GM18858 (cell line): ENCODE results near the gene LYPD6B.

ENCODE experiments used
- ATAC-seq: cut with Tn5 transposase; IDR thresholded peaks from one replicate; pipeline ENCODE4 v1.9.1; 2021; ENCODE audit not compliant: unreplicated experiment

LYPD6B gene

DNA sequence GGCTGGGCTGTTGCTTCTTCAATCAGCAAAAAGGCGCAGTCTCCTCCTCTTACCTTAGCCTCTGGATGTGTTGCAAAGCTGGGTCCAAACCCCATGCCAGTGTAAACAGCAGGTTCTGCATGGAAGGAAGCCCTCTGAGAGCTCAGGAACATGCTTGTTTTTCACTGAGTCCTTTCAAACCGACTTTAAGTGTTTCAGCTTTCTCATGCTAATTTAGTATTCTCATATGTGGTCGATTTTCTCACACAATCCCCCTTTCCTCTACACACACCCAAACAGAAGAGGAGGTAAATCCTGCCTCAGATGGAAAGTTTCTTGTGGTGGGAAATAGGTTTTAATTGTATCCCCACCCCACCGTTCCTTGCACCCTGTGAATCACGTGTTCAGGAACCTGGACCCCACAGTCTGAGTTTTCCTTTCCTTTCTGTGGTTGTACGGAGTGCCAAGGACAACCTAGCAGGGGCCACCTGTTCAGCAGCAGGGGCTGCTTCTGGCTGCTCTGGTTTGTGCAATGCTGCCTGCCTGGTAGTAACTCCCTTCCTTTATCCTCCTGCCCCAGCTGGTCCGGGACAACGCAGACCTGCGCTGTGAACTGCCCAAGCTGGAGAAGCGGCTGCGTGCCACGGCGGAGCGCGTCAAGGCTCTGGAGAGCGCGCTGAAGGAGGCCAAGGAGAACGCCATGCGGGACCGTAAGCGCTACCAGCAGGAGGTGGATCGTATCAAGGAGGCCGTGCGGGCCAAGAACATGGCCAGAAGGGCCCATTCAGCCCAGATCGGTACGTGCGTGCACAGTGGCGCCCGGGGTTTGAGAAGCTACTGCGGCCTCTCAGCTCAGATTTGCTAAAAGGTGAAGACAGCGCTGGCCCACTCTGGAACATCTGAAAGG is 28.7 kb upstream of the LYPD6B start:
- ATAC-seq = no peak

DNA sequence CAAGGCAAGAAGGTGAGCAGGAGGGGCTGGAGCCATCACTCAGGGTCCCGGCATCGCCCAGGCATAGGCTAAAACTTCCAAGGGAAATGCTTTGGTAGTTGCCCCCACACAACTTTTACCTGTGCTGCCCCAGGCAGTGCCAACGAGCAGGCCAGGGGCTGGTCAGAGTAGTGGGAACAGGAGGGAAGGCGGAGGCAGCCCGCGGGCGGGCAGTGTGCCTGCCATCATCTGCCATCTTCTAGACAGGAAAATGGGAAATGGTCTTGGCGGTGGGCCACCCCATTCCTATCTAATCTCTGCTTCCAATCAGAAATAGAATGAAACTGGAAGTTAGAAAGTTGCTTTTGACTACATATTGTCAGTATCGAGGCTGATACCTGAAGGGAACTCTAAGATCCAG is 26.0 kb upstream of the LYPD6B start:
- no peak for ATAC-seq

DNA sequence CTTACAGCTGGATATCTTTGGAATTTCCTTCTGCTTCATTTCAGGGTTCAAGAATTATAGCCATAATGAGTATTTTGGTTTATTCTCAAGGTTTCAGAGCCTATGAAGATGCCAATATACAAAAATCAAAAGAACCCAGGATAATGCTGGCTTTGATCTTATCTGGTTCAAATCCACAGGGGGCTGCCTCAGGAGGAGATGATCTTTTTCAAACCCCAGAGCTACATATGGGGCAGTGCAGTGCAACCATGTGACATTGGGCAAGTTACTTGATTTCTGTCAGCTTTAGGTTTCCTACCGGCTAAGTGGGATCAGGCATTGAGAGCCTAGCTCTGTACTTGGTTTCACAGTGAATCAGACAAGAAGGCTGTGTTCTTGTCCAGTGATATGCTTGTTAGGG is 23.0 kb upstream of the LYPD6B start:
- ATAC-seq = no peak

DNA sequence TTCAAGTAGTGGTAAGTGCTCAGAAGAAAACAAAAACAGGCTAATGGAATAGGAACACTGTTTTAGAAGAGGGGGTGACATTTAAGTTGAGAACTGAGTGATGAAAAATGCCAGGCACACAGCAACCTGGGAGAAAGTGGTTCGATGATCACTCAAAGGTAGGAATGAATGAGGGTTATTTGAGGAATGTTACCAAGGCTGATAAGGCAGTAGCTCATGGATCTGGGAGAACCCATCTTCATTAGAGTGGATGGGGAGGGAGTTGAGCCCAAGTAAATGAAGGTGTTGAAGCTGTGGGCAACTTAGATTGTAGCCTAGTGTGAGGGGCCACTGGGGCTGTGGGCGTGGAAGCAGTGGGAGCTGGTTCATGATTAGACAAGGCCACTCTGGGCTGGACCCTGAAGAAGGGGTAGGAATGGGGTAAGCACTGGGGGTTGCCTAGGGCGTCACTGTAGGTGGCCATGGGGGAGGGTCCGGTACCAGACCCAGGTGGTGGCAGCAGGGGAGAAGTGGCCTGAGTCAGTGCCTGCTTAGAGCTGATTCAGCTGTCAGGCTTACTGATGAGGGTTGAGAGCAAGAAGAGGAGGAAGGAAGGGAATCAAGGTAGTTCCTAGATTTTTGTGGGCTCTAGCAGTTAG is 22.5 kb upstream of the LYPD6B start:
- ATAC-seq = no peak

DNA sequence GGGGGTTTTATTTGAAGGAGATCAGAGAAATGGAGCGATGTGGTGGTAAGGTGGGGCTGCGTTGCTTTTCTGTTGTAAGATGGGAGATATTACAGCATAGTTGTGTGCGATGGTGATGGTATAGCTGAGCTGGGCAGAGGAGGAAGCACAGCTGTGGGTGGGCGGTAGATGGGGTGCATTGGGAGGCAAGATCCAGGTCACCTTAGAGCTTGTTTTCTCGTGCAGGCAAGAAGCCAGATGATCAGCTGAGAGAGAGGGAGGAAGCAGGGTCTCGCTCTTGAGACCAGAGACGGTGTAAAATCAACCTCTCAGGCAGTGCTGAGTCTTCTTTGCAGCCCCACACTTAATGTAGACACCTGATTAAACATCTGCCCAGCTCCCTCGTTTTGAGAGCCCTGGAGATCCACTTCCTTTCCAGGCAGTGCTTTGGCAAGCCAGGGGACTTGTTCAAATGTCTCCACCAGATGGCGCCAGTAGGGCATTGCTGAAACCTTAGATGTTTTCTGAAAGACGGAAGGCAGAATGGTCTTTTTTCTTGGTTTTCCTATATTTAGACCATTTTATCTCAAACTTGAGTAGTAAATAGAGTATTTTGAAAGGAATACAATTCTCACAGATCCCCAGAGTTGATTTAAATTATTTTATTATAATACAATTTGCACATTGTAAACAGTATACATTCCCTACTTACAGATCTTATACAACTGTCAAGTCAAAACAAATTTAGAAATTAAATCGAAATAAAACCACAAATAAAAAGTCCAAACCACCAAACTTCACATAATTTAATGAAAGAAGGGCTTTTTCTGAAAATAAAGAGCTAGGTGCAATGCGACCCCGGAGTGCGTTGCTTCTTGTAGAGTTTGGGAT is 21.1 kb upstream of the LYPD6B start:
- ATAC-seq = peak; percentile 18

DNA sequence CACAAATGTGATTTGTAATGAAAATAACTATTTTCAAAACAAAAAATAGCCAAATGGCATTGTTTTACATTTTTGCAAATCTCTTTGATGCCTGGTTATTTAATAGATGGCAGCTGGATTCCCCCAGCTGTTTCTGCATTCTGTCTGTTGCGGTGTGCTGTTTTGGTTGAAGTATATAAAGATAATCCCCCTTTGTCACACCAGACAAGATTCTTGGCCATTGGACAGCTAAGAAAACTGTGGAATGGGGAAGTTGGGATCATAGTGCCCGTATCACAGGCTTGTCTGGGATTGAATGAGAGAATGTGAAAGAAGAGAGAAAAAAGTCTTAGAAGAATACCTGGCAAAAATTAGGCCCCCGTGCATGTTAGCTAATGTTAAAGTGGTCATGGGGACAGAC is 19.5 kb upstream of the LYPD6B start:
- no peak for ATAC-seq

DNA sequence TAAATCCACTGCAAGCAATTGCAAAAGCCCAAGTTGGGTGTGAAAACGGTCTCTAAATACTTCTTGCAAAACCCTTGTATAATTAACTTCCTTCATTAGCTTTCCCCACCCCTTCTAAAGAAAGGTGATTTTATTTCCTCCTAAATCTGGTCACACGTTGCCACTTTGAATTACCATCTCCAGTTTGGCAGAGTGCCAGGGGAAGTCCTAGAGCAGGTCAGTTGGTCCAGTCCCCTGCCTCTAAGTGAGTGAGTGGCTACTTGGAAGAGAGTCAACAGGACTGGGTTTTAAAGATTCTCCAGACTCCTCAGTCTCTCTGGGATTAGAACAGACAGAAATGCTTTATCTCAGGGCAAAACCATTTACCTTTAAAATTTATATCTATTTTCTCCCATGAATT is 18.7 kb upstream of the LYPD6B start:
- no peak for ATAC-seq

DNA sequence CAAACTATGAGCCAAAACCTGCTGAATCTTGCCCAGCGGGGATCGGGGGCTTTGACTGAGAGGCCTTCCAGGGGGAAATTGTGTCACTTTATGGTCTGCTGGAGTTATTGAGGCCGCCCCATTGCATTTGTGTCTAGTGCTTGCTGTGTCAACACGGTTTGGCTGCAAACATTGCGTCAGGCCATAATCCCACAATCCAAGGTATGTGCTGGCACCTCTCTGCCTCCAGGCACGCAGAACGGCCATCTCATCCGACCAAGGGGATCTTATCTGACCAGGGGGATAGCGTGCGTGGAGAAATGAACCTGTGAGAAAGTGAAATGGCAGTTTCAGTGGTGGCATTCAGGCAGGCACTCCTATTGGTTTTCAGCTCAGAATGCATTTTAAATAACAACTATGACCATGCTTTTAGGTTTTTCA is 18.1 kb upstream of the LYPD6B start:
- peak; percentile 32 for ATAC-seq

DNA sequence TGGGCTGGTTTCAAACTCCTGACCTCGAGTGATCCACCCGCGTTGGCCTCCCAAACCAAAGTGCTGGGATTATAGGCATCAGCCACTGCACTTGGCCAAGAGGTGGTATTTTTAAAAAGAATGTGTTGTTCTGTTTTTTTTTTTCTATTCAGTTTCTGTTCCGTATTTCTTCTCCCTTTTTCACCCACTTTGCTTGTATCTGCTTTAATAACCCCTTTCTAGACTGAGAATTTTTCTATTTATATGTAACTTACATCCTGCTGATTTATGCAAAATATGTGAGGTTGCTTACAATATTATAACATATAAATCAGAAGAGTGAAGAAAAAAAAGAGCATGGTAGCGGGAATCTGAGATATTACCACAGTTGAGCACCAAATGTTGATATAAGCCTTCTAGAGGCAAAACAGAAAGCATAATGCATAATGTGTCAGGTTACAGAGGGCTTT is 17.2 kb upstream of the LYPD6B start:
- ATAC-seq = peak; percentile 71

DNA sequence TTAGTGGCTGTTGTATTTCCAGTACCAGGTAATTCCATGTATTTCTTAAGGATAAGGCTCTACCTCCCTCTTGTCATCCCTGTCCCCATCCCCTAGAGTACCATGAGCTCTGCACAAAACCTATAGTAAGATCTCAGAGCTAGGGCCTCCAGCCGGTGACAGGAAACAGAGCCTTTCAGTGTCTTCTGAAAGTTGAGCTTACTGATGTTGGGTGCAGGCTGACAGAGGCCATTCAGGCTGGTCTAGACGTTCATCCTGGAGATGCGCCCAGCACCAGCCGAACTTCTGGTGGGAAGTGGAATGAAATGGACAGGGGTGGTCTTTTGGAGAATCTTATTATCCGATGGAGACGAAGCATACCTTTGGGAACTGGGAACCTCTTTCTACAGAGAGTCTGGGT is 16.7 kb upstream of the LYPD6B start:
- peak; percentile 39 for ATAC-seq

DNA sequence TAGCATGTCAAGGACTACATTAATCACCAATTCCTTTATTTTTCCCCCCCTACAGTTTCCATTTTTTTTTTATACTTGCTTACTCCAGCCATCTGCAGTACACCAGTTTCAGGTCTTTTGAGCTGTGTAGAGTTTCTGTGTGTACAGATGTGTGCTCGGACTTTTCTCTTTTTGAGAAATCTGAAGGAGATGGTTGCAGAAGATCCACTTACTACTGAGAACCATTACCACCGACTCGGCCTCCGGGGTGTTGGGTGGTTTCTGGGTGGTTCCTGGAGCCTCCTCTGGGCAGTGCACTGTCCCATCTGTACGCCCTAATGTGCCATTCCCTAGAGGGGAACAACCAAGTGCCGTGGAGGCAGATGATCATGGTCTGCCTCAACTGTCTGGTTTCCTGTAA is 15.4 kb upstream of the LYPD6B start:
- no peak for ATAC-seq

DNA sequence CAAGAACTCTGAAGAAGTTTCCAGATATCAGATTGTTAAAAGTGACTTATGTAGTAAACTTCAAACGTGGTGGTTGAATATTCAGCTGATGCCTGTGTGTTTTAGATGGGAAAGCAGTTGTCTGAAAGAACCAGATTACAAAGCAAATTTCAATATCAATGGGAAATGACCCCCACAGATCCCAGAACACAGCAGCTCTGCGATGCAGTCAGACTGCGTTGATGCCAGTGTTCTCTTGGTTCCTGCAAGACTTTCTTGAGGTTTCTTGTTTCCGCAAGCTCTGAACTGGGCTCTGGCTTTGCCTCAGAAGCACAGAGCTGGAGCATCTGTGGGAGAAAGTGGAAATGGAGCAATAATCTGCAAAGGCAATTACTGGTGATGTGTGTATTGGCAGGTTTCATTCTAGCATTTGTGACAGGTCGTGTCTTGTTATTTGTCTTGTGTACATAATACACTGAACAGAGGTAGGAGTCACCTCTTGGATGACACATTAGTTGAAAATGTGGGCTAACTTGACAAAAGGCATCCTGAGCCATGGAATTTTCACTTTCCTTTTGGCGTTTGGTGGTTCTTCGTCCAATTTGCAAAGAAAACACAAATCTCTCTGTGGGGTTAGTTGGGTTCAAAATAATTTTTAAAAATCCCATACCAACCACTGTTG is 10.8 kb upstream of the LYPD6B start:
- no peak for ATAC-seq

DNA sequence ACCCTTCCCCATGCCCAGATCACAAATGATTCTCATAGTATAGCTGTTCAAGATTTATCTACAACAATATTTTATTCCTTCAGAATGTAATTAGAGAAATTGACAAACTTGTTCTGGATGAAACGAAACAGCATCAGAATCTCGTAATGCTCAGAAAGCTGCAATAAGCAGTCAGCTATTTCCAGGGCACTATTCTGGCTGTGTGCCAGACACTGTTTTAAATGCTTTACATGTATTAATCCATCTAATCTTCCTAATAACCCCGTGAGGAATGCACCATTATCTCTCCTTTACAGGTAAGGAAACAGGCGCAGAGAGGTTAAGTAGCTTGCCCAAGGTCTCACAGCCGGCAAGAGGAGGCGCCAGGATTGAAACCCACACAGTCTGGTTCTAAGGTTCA is 10.1 kb upstream of the LYPD6B start:
- ATAC-seq = no peak

DNA sequence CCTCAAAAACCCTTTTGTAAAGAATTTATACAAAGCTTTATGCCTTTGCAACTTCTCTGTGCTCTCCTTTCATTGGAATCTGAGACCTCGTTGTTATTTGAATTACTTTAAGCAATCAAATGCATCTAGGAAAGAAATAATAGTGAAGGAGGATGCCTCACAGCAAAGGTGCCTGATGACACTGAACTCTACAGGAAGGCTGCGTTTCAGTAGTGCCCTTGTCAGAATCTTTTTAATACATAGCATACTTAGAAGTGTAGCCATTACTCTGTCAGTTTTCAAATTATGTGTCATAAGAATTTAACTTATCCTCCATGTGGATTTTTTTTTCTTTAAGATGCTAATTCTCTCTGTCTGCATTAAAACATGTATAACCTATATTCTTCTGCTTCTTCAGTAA is 9.6 kb upstream of the LYPD6B start:
- ATAC-seq = no peak

DNA sequence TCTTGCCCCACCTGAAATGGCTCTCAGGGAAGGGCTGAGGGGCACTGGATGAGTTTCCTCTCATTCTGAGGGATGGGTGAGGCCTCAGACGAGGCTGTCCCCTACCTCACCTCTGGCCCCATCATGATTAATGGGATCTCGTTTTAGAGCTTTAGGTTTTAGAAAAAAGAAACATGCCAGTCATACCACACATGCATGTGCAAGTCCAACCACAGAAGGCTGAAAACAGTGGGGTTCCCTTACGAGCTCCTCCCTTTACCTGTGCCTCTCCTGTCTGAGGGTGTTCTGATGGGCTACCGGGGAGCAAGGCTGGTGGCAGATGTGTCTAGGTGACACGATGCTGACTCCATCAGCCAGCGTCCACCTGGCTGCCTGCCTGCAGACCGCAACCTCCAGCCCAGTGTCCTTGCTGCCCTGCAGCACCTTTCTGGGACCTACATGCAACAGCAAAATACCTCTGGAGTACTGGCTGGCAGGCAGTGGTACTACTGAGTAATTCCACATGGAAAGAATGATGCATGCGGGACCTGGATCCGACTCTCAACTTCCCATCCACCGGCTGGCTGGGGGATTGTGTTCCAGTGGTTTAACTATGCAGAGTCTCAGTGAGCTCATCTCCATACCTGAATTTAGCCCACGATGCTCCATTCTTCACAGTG is 9.1 kb upstream of the LYPD6B start:
- no peak for ATAC-seq

DNA sequence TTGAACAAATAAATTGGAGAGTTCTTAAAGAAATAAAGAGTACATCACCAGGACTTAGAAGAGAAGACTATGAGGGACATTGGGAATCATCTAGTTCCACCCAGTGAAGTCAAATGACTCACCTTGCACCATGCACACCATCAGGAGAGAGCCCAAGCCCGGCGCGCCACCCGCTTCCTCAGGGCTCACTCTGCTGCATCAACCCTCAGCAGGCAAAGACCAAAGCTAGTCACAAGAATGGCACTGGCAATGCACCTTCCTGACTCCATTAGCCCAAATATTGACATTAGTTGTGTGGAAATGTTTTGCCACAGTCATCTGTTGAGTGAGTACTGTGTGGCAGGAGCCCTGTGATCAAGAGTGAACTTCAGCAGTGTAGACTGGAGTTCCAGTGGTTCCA is 7.1 kb upstream of the LYPD6B start:
- ATAC-seq = no peak

DNA sequence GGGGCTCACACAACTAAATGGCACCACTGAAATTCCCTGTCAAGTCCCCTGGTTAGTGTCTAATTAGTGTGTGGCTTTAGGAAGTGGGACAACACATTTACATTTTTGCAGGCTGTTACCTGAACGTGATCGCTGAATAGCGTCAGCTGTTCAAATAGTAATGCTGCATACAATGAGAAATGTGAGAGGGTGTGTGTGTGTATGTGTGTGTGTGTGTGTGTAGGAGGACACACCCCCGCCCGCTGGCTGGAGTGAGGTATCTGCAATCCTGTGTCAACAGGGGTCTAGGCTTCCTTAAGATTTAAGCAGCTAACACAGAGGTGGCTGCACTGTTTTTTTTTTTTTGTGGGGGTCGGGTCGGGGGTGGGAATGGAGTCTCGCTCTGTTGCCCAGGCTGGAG is 4.8 kb upstream of the LYPD6B start:
- ATAC-seq = no peak

DNA sequence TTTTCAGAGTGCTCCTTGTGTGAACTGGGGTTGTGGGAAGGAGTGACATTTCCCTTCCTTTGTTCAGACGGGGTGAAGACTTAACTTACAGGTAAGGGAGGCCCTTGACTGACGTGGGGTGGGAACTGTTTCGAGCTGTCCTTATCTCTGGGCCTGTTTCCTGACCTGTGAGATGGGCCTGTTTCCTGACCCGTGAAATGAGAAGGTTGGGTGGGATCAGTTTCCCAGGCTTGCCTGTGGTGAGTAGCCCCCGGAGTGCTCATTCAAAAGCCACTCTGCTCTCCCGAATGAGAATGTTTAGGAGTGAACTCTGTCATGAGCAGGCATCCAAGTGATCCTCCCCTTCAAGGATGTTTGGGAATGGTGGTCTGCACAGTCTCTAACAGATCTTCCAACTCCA is 4.1 kb upstream of the LYPD6B start:
- no peak for ATAC-seq

DNA sequence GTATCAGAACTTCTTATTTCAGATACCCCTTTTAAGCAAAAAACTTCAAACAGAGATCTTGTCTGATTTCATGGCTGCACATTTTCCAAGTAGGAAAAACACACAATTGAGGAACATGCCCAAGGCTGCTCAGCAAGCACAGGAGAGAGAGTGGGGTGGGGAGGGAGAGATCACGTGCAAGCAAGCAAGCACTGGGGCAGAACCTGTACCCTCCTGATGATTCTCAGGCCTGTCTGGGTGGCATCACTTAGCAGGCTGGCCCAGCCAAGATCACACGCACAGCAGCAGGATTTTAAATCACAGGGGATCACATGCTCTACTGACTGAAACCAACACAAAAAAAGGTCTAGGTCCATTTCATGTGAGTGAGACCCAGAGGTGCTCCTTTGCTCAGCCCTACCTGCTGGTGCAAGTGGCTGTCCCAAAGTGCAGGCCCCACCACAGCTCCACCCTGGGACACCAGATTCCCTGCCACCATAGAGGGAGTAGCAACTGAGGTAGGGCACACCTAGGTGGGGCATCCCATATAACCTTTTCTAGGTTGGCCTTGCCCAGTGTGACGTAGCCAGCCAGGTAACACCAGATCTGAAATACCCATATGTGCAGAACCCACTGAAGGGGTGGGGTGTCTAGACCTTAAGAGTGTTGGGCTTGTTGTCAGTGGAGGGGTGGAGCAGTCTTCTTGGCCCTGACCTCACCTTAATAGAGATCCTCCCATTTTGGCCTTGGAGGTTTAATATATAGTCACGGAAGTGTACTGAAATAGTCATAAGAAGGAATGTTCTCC is 1.8 kb upstream of the LYPD6B start:
- ATAC-seq = no peak

DNA sequence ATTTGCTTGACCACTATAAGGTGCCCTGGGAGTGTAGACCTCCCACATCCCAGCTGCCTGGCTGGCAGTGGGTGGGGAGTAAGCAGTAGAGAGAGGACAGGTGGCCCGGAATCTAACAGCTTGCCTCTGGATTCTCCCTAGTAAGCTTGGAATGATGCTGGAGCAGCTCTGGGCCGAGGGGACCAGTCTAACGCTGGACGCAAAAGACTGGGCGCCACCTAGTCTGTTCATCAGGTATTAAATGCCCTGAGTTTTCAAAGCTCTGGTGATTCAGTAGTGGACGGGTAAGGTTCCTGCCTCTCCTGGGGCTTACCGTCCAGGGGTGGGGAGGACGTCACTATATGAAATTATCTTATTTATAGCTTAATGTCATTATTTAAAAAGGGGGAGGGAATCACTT is 648 bp upstream of the LYPD6B start:
- ATAC-seq = no peak
